Mesothelial cell of epicardium (in vitro differentiated cells): ENCODE measurements around the gene BCL11B. TPM values are rescaled to one million over a fixed set of nuclear protein-coding genes. Genes with fewer than 3 reads are reported as not detected.

Experiments used
- DNase-seq, 2 experiments: peaks; one replicate each; pipeline ENCODE4 v3.0.0; 2021; ENCODE audit warnings: low spot score in 2 of 2; ENCODE audit not compliant: unreplicated experiment in 2 of 2
- H3K27ac Mint-ChIP-seq: 2 replicates; pipeline ENCODE4 v1.8.0; 2021; ENCODE audit warnings: mixed read lengths
- H3K27me3 Mint-ChIP-seq: 2 replicates; pipeline ENCODE4 v1.8.0; 2021; ENCODE audit warnings: low read depth, mixed read lengths
- H3K36me3 Mint-ChIP-seq: 2 replicates; pipeline ENCODE4 v1.8.0; 2021; ENCODE audit warnings: mixed read lengths
- H3K4me1 Mint-ChIP-seq: 2 replicates; pipeline ENCODE4 v1.8.0; 2021; ENCODE audit warnings: mixed read lengths
- H3K4me3 Mint-ChIP-seq: 2 replicates; pipeline ENCODE4 v1.8.0; 2021; ENCODE audit warnings: mild to moderate bottlenecking, moderate library complexity, mixed read lengths
- H3K9me3 Mint-ChIP-seq: 2 replicates; pipeline ENCODE4 v1.8.0; 2021; ENCODE audit warnings: mixed read lengths
- total RNA-seq: library from RNA; stranded (reverse); gene quantifications from 3 replicates; pipeline ENCODE4 v1.2.1, GENCODE V29; 2021
- TF ChIP-seq, protein P1 (sequence below): fragments of 200-600 bp; sonication (generic); IDR thresholded peaks from one replicate; pipeline ENCODE4 v1.5.0; 2021; ENCODE audit warnings: antibody characterized with exemption; ENCODE audit not compliant: unreplicated experiment

BCL11B gene
- total RNA-seq, 1 donor from 2014 or later: 11.8 TPM

DNA sequence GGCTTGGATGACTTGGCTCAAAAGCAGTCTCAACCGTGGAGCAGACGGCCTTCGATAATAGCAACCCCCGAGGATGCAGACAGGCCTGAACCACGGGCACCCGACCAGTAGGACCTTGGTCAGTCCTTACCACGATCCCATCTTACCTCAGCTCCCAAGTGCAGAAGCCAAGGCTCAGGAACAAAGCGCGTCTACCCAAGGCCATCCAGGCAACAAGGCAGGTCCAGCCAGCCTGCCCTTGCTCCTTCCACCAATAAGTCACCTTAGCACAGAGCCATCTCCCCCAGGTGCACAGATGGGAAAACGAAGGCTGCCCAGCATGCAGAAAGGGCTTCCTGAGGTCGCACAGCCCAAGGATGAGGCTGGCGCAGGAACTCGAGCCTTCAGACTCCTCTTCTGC, 77.3 kb downstream of the BCL11B start:
- peaks cover 69% of the 10 kb centered on the region for H3K4me1 Mint-ChIP-seq
- peaks cover 3% of the 10 kb centered on the region for H3K36me3 Mint-ChIP-seq
- TF ChIP-seq, protein P1, sequence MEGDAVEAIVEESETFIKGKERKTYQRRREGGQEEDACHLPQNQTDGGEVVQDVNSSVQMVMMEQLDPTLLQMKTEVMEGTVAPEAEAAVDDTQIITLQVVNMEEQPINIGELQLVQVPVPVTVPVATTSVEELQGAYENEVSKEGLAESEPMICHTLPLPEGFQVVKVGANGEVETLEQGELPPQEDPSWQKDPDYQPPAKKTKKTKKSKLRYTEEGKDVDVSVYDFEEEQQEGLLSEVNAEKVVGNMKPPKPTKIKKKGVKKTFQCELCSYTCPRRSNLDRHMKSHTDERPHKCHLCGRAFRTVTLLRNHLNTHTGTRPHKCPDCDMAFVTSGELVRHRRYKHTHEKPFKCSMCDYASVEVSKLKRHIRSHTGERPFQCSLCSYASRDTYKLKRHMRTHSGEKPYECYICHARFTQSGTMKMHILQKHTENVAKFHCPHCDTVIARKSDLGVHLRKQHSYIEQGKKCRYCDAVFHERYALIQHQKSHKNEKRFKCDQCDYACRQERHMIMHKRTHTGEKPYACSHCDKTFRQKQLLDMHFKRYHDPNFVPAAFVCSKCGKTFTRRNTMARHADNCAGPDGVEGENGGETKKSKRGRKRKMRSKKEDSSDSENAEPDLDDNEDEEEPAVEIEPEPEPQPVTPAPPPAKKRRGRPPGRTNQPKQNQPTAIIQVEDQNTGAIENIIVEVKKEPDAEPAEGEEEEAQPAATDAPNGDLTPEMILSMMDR: no peak
- no peaks in the 10 kb centered on the region for H3K9me3 Mint-ChIP-seq
- no peak overlapping the region for H3K27ac Mint-ChIP-seq
- DNase-seq: no peak
- no peaks in the 10 kb centered on the region for H3K27me3 Mint-ChIP-seq
- H3K4me3 Mint-ChIP-seq: no peak overlapping the region

DNA sequence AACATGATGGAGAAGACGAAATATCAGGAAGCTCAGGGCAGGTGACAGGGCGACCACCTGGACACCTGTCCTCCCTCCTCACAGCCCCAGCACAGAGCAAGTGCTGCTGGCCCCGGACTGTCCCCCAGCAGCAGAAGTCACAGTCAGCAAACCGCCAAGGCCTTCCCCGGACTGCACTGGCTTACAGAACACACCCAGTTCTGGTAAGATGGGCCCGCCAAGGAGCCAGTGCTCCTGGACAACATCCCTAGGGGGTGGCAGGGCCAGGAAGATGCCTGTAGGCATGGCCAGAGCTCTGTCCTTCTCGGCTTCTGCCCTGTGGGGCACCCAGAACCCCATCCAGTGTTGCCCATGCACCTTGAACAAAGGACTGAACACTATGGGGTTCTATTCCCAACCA, 77.9 kb downstream of the BCL11B start:
- Mint-ChIP-seq H3K27ac (no peak overlapping the region), H3K36me3 (peaks cover 3% of the 10 kb centered on the region), H3K4me3 (no peak overlapping the region), H3K4me1 (peaks cover 68% of the 10 kb centered on the region), H3K9me3 (no peaks in the 10 kb centered on the region), H3K27me3 (no peaks in the 10 kb centered on the region)
- DNase-seq: no peak
- TF ChIP-seq, protein P1: no peak

DNA sequence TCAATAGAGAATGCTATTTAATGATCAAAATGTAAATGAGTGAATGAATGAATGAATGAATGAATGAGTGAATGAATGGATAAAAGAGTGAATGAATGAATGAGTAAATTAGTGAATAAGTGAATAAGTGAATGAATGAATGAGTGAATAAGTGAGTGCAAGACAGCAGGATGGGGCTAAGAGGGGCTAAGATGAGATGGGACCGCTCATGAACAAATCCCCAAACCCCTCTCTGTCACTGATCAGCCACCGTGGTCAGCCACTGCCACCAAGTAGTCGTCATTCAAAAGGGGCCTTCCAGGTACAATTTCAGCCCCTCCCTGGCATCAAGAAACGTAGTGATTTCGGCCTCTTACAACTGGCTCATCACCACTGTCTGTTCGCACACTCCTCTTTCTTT, 79.2 kb downstream of the BCL11B start:
- no peaks in the 10 kb centered on the region for H3K27me3 Mint-ChIP-seq
- no peaks in the 10 kb centered on the region for H3K36me3 Mint-ChIP-seq
- H3K27ac Mint-ChIP-seq: no peak overlapping the region
- no peak for DNase-seq
- no peak overlapping the region for H3K4me3 Mint-ChIP-seq
- TF ChIP-seq, protein P1: no peak
- peaks cover 71% of the 10 kb centered on the region for H3K4me1 Mint-ChIP-seq
- no peaks in the 10 kb centered on the region for H3K9me3 Mint-ChIP-seq

DNA sequence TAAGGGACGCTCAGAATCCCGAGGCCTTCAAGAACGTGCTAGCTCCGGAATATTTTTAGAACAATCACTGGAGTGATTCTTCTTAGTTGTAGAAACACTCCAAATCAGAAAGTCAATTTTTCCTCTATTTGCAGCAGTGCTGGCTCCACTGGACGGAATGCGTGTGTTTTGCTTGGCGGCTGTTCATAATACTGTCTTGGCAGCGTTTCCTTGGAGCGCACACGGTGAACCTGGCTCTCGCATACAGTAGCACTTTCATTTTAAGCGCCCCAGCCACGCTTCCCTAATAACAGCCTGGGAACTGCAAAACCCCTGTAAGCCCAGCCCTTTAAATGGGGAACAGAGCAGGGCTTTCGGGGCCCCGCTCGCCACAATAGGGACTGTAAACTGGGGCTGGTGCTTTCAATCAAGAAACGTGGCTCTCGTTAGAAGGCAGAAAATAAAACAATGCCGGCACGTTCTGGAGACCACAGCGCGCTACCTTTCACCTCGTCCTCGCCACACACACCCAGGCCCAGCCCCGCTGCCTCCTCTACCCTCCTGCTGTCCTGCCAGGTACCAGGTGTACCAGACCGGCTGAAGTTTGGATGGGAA, 79.9 kb downstream of the BCL11B start:
- peak overlapping the region; percentile 93 for H3K27ac Mint-ChIP-seq
- DNase-seq: peak in 1 of 2 experiments; percentile 57
- TF ChIP-seq, protein P1: no peak
- peaks cover 71% of the 10 kb centered on the region for H3K4me1 Mint-ChIP-seq
- H3K36me3 Mint-ChIP-seq: no peaks in the 10 kb centered on the region
- H3K27me3 Mint-ChIP-seq: no peaks in the 10 kb centered on the region
- H3K4me3 Mint-ChIP-seq: peak overlapping the region; percentile 44
- H3K9me3 Mint-ChIP-seq: no peaks in the 10 kb centered on the region

DNA sequence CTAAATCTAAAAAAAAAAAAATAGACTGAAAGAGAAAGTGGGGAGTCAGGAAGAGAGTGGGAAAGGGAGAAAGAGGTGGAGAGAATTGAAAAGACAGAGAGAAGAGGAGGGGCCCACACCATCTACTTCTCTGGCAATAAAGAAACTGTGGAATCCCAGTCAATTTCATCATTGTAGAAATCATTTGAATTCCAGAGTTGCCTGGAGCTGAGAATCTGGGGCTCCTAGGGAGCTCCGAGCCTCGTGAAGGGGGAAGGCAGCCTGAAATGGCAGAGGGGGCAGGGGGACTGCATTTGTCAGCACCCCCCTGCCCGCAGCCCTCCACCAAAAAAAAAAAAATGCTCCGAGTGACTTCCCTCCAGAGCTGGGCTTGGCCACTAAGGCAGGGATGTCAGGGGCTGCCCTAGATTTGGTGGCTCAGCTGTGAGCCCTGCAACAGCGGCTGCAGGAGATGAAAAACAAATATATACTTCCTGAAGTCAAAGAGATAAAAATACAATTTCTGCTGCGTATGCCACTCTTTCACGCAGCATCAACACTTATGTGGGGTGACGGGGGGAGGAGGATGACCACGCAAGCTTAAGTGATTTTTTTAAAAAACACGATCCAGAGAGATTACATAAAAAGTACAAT, 80.5 kb downstream of the BCL11B start:
- Mint-ChIP-seq H3K27me3 (no peaks in the 10 kb centered on the region), H3K4me3 (peak overlapping the region; percentile 44), H3K36me3 (no peaks in the 10 kb centered on the region), H3K9me3 (no peaks in the 10 kb centered on the region), H3K27ac (peak overlapping the region; percentile 93), H3K4me1 (peaks cover 73% of the 10 kb centered on the region)
- no peak for DNase-seq
- TF ChIP-seq, protein P1: no peak
